ENCODE results near the gene POLR2F.
"Not testable (repeated sequence)": the region's sequence is repeated elsewhere in the genome, so short reads cannot be mapped to it uniquely, and the experiment has no call there.

POLR2F gene

GRCh38 chr22:37943825-37944198 lies 9.7 kb upstream of the POLR2F start:
- TF ChIP-seq CTCF (IDR thresholded peaks at IDR 0.05; ENCODE audit: low read depth, low read length): no peak
- no peak overlapping the region for H3K4me3 ChIP-seq (ENCODE audit: low read depth, low read length)

- not testable (repeated sequence) for H3K4me3 ChIP-seq (ENCODE audit: low read depth, low read length)
Observed at GRCh38 chr22:37944423-37944822, 9.1 kb upstream of the POLR2F start.

GRCh38 chr22:37947142-37947795 lies 6.2 kb upstream of the POLR2F start:
- H3K4me3 ChIP-seq (ENCODE audit: low read depth, low read length): not testable (repeated sequence)

GRCh38 chr22:37951305-37951704 lies 2.2 kb upstream of the POLR2F start:
- no peak overlapping the region for H3K4me3 ChIP-seq (ENCODE audit: low read depth, low read length)
- TF ChIP-seq CTCF (IDR thresholded peaks at IDR 0.05; ENCODE audit: low read depth, low read length): no peak

- H3K4me3 ChIP-seq (ENCODE audit: low read depth, low read length): peak overlapping the region; percentile 94
Observed at GRCh38 chr22:37952629-37953028, 870 bp upstream of the POLR2F start.

GRCh38 chr22:37953062-37953436 lies 450 bp upstream of the POLR2F start:
- no peak for TF ChIP-seq CTCF (IDR thresholded peaks at IDR 0.05; ENCODE audit: low read depth, low read length)
- peak overlapping the region; percentile 94 for H3K4me3 ChIP-seq (ENCODE audit: low read depth, low read length)

- peak overlapping the region; percentile 94 for H3K4me3 ChIP-seq (ENCODE audit: low read depth, low read length)
- no peak for TF ChIP-seq CTCF (IDR thresholded peaks at IDR 0.05; ENCODE audit: low read depth, low read length)
Observed at GRCh38 chr22:37954686-37955085, 1.2 kb downstream of the POLR2F start.

- H3K4me3 ChIP-seq (ENCODE audit: low read depth, low read length): not testable (repeated sequence)
Observed at GRCh38 chr22:37955825-37956397, 2.4 kb downstream of the POLR2F start.

GRCh38 chr22:37957232-37957631 lies 3.7 kb downstream of the POLR2F start:
- TF ChIP-seq CTCF (IDR thresholded peaks at IDR 0.05; ENCODE audit: low read depth, low read length): no peak
- H3K4me3 ChIP-seq (ENCODE audit: low read depth, low read length): no peak overlapping the region

All from WI38 (cell line).